DMS53 (cell line): ENCODE data around the gene YPEL1.

Source experiments
- DNase-seq: peaks from one replicate; lab custom pipeline; 2025; lab: John Stamatoyannopoulos, UW

YPEL1 gene

GRCh38 chr22:21657020-21657359 is 78.6 kb downstream of the YPEL1 start:
- DNase-seq: peak; percentile 57

GRCh38 chr22:21652547-21653545 is 82.7 kb downstream of the YPEL1 start:
- DNase-seq: no peak

- DNase-seq: peak; percentile 76
Measured at GRCh38 chr22:21652010-21652546, 83.5 kb downstream of the YPEL1 start.

- DNase-seq: no peak
Measured at GRCh38 chr22:21651521-21652009, 84.0 kb downstream of the YPEL1 start.

- peak; percentile 29 for DNase-seq
Measured at GRCh38 chr22:21650823-21651520, 84.6 kb downstream of the YPEL1 start.

GRCh38 chr22:21650280-21650679 is 85.3 kb downstream of the YPEL1 start:
- DNase-seq: no peak
